HG02759 (cell line): ENCODE data around the gene MYO18B.

Experiments used
- ATAC-seq: cut with Tn5 transposase; IDR thresholded peaks from one replicate; pipeline ENCODE4 v1.9.1; 2021; ENCODE audit warnings: mild to moderate bottlenecking, moderate library complexity; ENCODE audit not compliant: unreplicated experiment

The MYO18B gene

GRCh38 chr22:25845985-25846745 is 104.2 kb downstream of the MYO18B start:
- ATAC-seq = no peak

GRCh38 chr22:25847451-25847850 is 105.5 kb downstream of the MYO18B start:
- ATAC-seq = no peak

- no peak for ATAC-seq
Measured at GRCh38 chr22:25848954-25849353, 107.0 kb downstream of the MYO18B start.

- no peak for ATAC-seq
Measured at GRCh38 chr22:25849522-25849921, 107.5 kb downstream of the MYO18B start.

GRCh38 chr22:25852223-25852622 is 110.2 kb downstream of the MYO18B start:
- no peak for ATAC-seq

- no peak for ATAC-seq
Measured at GRCh38 chr22:25853078-25853477, 111.1 kb downstream of the MYO18B start.

- no peak for ATAC-seq
Measured at GRCh38 chr22:25853501-25854284, 111.7 kb downstream of the MYO18B start.

- no peak for ATAC-seq
Measured at GRCh38 chr22:25869771-25870170, 127.8 kb downstream of the MYO18B start.

GRCh38 chr22:25874327-25874726 is 132.3 kb downstream of the MYO18B start:
- no peak for ATAC-seq

GRCh38 chr22:25875461-25875860 is 133.5 kb downstream of the MYO18B start:
- ATAC-seq = no peak

- no peak for ATAC-seq
Measured at GRCh38 chr22:25876871-25877270, 134.9 kb downstream of the MYO18B start.

- no peak for ATAC-seq
Measured at GRCh38 chr22:25878933-25879332, 136.9 kb downstream of the MYO18B start.

- no peak for ATAC-seq
Measured at GRCh38 chr22:25880524-25880923, 138.5 kb downstream of the MYO18B start.

- ATAC-seq = no peak
Measured at GRCh38 chr22:25881210-25881755, 139.3 kb downstream of the MYO18B start.

- ATAC-seq = no peak
Measured at GRCh38 chr22:25882360-25882759, 140.4 kb downstream of the MYO18B start.

- no peak for ATAC-seq
Measured at GRCh38 chr22:25883482-25884033, 141.6 kb downstream of the MYO18B start.

- ATAC-seq = no peak
Measured at GRCh38 chr22:25884121-25884520, 142.1 kb downstream of the MYO18B start.

- no peak for ATAC-seq
Measured at GRCh38 chr22:25888399-25889054, 146.5 kb downstream of the MYO18B start.

- no peak for ATAC-seq
Measured at GRCh38 chr22:25890651-25891050, 148.7 kb downstream of the MYO18B start.

GRCh38 chr22:25892678-25893077 is 150.7 kb downstream of the MYO18B start:
- no peak for ATAC-seq

GRCh38 chr22:25895678-25896077 is 153.7 kb downstream of the MYO18B start:
- no peak for ATAC-seq
